NOMO-1 treated with DMSO at 0.1 percent for 48 hours (cell line): ENCODE results near the gene TENT4A.
"Not testable (repeated sequence)": the region's sequence is repeated elsewhere in the genome, so short reads cannot be mapped to it uniquely, and the experiment has no call there.

Experiments
- DNase-seq: peaks from one replicate; lab custom pipeline; 2025; ENCODE audit not compliant: unreplicated experiment; lab: John Stamatoyannopoulos, UW

The TENT4A gene

GRCh38 chr5:6767481-6768063 is 54.3 kb downstream of the TENT4A start:
- no peak for DNase-seq

GRCh38 chr5:6768590-6769230 is 55.5 kb downstream of the TENT4A start:
- no peak for DNase-seq

- DNase-seq, result no peak
Measured at GRCh38 chr5:6770826-6771607, 57.8 kb downstream of the TENT4A start.

- DNase-seq, result no peak
Measured at GRCh38 chr5:6772886-6773285, 59.7 kb downstream of the TENT4A start.

GRCh38 chr5:6773342-6774035 is 60.3 kb downstream of the TENT4A start:
- DNase-seq, result no peak

- not testable (repeated sequence) for DNase-seq
Measured at GRCh38 chr5:6774207-6774606, 61.0 kb downstream of the TENT4A start.

GRCh38 chr5:6774721-6775204 is 61.5 kb downstream of the TENT4A start:
- DNase-seq, result no peak

GRCh38 chr5:6775571-6775970 is 62.3 kb downstream of the TENT4A start:
- no peak for DNase-seq

- DNase-seq, result no peak
Measured at GRCh38 chr5:6780802-6781391, 67.7 kb downstream of the TENT4A start.

GRCh38 chr5:6781716-6782115 is 68.5 kb downstream of the TENT4A start:
- no peak for DNase-seq

- DNase-seq, result peak; percentile 26
Measured at GRCh38 chr5:6783787-6784186, 70.6 kb downstream of the TENT4A start.

- no peak for DNase-seq
Measured at GRCh38 chr5:6784481-6784880, 71.2 kb downstream of the TENT4A start.

GRCh38 chr5:6785161-6785860 is 72.1 kb downstream of the TENT4A start:
- no peak for DNase-seq

- no peak for DNase-seq
Measured at GRCh38 chr5:6785861-6786180, 72.6 kb downstream of the TENT4A start.

GRCh38 chr5:6786786-6787495 is 73.7 kb downstream of the TENT4A start:
- no peak for DNase-seq

- DNase-seq, result no peak
Measured at GRCh38 chr5:6787941-6788340, 74.7 kb downstream of the TENT4A start.

- DNase-seq, result no peak
Measured at GRCh38 chr5:6788439-6788838, 75.2 kb downstream of the TENT4A start.

GRCh38 chr5:6788956-6789649 is 75.9 kb downstream of the TENT4A start:
- DNase-seq, result peak; percentile 6

- no peak for DNase-seq
Measured at GRCh38 chr5:6790346-6790865, 77.2 kb downstream of the TENT4A start.
